ENCODE data around the gene TNFRSF25.

- peak; percentile 84 to 93 for TF ChIP-seq CTCF (conservative IDR thresholded peaks at IDR 0.05; ENCODE audit: low read depth in 2 of 2)
- TF ChIP-seq POLR2AphosphoS5 (IDR thresholded peaks at IDR 0.05; ENCODE audit: low read depth), result no peak
- TF ChIP-seq JUNB (IDR thresholded peaks at IDR 0.05; ENCODE audit: unreplicated experiment), result no peak
Measured at GRCh38 chr1:6489799-6490180, 23.8 kb upstream of the TNFRSF25 start.

All from GM23338 (cell line).